Measurements from ENCODE around the gene ZC3HAV1L.
"Not testable (repeated sequence)": the region's sequence is repeated elsewhere in the genome, so short reads cannot be mapped to it uniquely, and the experiment has no call there.

The ZC3HAV1L gene, protein sequence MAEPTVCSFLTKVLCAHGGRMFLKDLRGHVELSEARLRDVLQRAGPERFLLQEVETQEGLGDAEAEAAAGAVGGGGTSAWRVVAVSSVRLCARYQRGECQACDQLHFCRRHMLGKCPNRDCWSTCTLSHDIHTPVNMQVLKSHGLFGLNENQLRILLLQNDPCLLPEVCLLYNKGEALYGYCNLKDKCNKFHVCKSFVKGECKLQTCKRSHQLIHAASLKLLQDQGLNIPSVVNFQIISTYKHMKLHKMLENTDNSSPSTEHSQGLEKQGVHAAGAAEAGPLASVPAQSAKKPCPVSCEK
- 1.1 to 1.4 (median 1.4) reads per million in 3 donors for total RNA-seq

DNA sequence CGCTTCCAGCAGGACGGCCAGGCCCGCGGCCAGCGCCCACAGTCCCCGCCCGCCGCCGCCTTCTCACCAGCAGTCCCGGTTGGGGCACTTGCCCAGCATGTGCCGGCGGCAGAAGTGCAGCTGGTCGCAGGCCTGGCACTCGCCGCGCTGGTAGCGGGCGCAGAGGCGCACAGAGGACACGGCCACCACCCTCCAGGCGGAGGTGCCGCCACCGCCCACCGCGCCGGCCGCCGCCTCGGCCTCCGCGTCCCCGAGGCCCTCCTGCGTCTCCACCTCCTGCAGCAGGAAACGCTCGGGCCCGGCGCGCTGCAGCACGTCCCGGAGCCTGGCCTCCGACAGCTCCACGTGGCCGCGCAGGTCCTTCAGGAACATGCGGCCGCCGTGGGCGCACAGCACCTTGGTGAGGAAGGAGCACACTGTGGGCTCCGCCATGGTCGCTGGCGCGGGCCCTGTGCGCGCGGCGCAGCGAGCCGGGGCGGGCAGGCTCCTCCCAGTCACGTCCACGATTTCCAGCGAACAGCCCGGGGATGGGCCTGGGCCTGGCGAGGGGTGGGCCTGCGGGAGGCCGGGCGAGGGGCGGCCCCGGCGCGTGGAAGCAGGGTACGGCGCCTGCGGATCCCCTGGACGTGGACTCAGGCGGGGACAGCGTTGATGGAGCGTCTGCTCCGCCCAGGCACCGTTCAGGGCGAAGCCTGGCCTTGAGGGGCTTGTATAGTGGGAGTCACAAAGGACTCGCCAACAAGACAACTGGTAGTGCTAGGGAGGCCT lies at the start of gene ZC3HAV1L:
Gene ZC3HAV1L (minus strand): TSS at position 457 of the 768 bp plus-strand sequence. CDS start 25 bp downstream, at position 432.
- peak within 1 kb of the TSS; percentile 76 for H3K4me3 ChIP-seq (ENCODE audit: insufficient read depth, low read depth, low read length, poor library complexity, severe bottlenecking)
- peaks cover 11% of the 10 kb centered on the region for H3K4me1 ChIP-seq (ENCODE audit: control insufficient read depth, insufficient read depth, low read length, poor library complexity, severe bottlenecking)
- no peak for DNase-seq
- no peaks in the 10 kb centered on the region for H3K36me3 ChIP-seq (ENCODE audit: control insufficient read depth, insufficient read depth, low read length)
- no peaks in the 10 kb centered on the region for H3K27me3 ChIP-seq (replicated peaks; ENCODE audit: control insufficient read depth, insufficient read depth, low read length, poor library complexity, severe bottlenecking)
- H3K27ac ChIP-seq (ENCODE audit: insufficient read depth, low read length, poor library complexity, severe bottlenecking), result no peak within 1 kb of the TSS
- no peaks in the 10 kb centered on the region for H3K9me3 ChIP-seq (ENCODE audit: control insufficient read depth, low read length)

DNA sequence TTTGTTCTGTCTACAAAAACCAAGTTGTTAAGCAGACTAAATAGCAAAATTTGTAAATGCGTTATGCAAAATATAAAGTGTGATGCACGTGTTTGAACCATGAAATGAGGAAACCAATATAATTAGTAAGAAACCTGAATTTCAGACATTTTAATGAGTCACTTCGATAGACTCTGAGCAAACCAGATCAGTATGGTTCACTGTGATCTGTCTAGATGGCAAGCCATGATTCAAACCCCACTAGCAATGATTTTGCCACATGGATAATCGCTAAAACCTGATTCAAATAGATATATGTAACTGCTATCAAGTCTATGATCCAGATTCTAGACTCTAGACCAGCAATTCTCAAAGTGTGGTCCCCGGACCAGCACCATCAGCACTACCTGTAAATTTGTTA lies 48.9 kb upstream of the ZC3HAV1L start:
- no peaks in the 10 kb centered on the region for H3K9me3 ChIP-seq (ENCODE audit: control insufficient read depth, low read length)
- H3K4me3 ChIP-seq (ENCODE audit: insufficient read depth, low read depth, low read length, poor library complexity, severe bottlenecking), result no peak overlapping the region
- H3K27ac ChIP-seq (ENCODE audit: insufficient read depth, low read length, poor library complexity, severe bottlenecking), result peak overlapping the region; percentile 33
- peaks cover 88% of the 10 kb centered on the region for H3K36me3 ChIP-seq (ENCODE audit: control insufficient read depth, insufficient read depth, low read length)
- peaks cover 45% of the 10 kb centered on the region for H3K4me1 ChIP-seq (ENCODE audit: control insufficient read depth, insufficient read depth, low read length, poor library complexity, severe bottlenecking)
- H3K27me3 ChIP-seq (replicated peaks; ENCODE audit: control insufficient read depth, insufficient read depth, low read length, poor library complexity, severe bottlenecking), result no peaks in the 10 kb centered on the region
- no peak for DNase-seq

DNA sequence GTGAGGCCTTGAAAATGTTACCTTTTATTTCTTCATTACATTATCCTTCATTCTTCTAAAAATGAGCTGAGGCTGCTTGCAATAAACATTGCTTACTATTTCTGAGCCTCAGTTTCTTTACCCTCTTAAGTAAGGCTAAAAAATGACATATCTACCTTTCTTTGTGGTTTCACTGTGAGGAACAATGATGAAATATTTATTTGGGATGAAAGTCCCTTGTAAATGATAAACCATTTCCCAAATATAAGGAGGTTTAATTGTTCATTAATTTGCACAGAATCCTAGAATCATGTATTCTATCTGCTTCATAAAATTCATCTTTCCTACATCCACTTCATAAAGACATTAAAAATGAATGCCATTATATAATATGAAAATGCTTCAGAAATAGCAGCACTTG lies 45.7 kb upstream of the ZC3HAV1L start:
- H3K4me1 ChIP-seq (ENCODE audit: control insufficient read depth, insufficient read depth, low read length, poor library complexity, severe bottlenecking), result peaks cover 52% of the 10 kb centered on the region
- no peak for DNase-seq
- no peaks in the 10 kb centered on the region for H3K9me3 ChIP-seq (ENCODE audit: control insufficient read depth, low read length)
- H3K36me3 ChIP-seq (ENCODE audit: control insufficient read depth, insufficient read depth, low read length), result peaks cover 92% of the 10 kb centered on the region
- peak overlapping the region; percentile 44 for H3K27ac ChIP-seq (ENCODE audit: insufficient read depth, low read length, poor library complexity, severe bottlenecking)
- H3K4me3 ChIP-seq (ENCODE audit: insufficient read depth, low read depth, low read length, poor library complexity, severe bottlenecking), result no peak overlapping the region
- H3K27me3 ChIP-seq (replicated peaks; ENCODE audit: control insufficient read depth, insufficient read depth, low read length, poor library complexity, severe bottlenecking), result no peaks in the 10 kb centered on the region

DNA sequence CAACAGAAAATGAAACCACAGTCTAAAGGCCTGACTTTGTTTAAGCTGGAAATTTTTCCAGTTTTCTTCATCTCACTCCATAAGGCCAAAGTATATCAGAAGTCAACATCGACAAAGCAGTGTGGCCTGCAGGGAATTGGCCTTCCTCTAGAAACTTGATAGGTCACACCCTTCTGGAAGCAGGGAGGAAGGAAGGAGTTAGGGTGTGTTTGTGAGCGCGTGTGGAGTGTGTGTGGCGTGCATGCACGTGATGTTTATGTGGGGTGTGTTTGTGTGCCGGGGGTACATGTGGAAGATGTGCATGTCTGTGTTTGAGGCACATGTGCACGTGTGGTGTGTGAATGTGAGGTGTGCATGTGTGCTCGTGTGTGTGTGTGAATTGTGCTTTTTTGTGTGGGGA lies 45.1 kb upstream of the ZC3HAV1L start:
- H3K9me3 ChIP-seq (ENCODE audit: control insufficient read depth, low read length), result no peaks in the 10 kb centered on the region
- peak overlapping the region; percentile 44 for H3K27ac ChIP-seq (ENCODE audit: insufficient read depth, low read length, poor library complexity, severe bottlenecking)
- no peaks in the 10 kb centered on the region for H3K27me3 ChIP-seq (replicated peaks; ENCODE audit: control insufficient read depth, insufficient read depth, low read length, poor library complexity, severe bottlenecking)
- peaks cover 93% of the 10 kb centered on the region for H3K36me3 ChIP-seq (ENCODE audit: control insufficient read depth, insufficient read depth, low read length)
- peaks cover 49% of the 10 kb centered on the region for H3K4me1 ChIP-seq (ENCODE audit: control insufficient read depth, insufficient read depth, low read length, poor library complexity, severe bottlenecking)
- no peak overlapping the region for H3K4me3 ChIP-seq (ENCODE audit: insufficient read depth, low read depth, low read length, poor library complexity, severe bottlenecking)
- no peak for DNase-seq

DNA sequence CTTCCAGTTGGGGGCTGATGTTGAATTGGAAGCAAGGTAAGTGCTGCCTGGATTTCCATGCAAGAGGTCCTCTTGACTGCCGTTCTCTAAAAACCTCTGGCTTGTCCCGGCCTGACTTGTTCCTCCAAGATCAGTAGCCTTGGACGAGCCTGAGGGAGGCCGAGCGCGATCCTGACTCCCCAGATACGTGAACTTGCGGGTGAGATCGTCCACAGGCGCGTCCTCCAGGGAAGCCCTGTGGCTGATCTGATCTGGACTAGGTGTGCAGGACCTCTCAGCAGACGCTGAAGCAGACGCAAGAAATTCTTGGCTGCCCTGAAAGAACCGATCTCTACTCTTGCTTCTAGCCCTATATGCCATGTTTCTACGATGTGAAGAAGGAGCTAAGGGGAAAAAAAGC lies 44.0 kb upstream of the ZC3HAV1L start:
- Histone ChIP-seq H3K27me3 (replicated peaks; ENCODE audit: control insufficient read depth, insufficient read depth, low read length, poor library complexity, severe bottlenecking) (no peaks in the 10 kb centered on the region), H3K9me3 (ENCODE audit: control insufficient read depth, low read length) (no peaks in the 10 kb centered on the region), H3K4me3 (ENCODE audit: insufficient read depth, low read depth, low read length, poor library complexity, severe bottlenecking) (no peak overlapping the region), H3K4me1 (ENCODE audit: control insufficient read depth, insufficient read depth, low read length, poor library complexity, severe bottlenecking) (peaks cover 40% of the 10 kb centered on the region), H3K27ac (ENCODE audit: insufficient read depth, low read length, poor library complexity, severe bottlenecking) (no peak overlapping the region), H3K36me3 (ENCODE audit: control insufficient read depth, insufficient read depth, low read length) (peaks cover 91% of the 10 kb centered on the region)
- DNase-seq, result no peak

DNA sequence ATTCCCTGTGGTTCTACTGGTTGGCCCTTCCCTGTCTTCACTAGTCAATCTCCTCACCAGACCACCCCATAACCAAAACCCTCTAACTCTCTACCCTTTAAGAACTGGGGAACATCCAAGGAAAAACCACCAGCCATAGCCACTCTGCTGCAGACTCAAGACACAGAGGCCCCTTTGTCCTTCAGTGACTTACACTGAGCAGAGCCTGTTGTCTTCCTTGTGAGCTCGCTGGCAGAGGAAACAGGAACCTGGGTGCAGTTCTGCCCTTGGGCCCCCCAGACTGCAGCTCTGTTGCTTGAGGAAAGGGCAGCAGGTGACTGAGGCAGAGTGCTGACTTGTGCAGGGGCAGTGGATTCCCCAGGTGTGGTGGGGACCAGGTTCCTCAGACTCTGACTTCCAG lies 43.1 kb upstream of the ZC3HAV1L start:
- H3K4me3 ChIP-seq (ENCODE audit: insufficient read depth, low read depth, low read length, poor library complexity, severe bottlenecking), result no peak overlapping the region
- H3K9me3 ChIP-seq (ENCODE audit: control insufficient read depth, low read length), result no peaks in the 10 kb centered on the region
- DNase-seq, result no peak
- H3K27ac ChIP-seq (ENCODE audit: insufficient read depth, low read length, poor library complexity, severe bottlenecking), result no peak overlapping the region
- peaks cover 38% of the 10 kb centered on the region for H3K4me1 ChIP-seq (ENCODE audit: control insufficient read depth, insufficient read depth, low read length, poor library complexity, severe bottlenecking)
- H3K36me3 ChIP-seq (ENCODE audit: control insufficient read depth, insufficient read depth, low read length), result peaks cover 89% of the 10 kb centered on the region
- no peaks in the 10 kb centered on the region for H3K27me3 ChIP-seq (replicated peaks; ENCODE audit: control insufficient read depth, insufficient read depth, low read length, poor library complexity, severe bottlenecking)

DNA sequence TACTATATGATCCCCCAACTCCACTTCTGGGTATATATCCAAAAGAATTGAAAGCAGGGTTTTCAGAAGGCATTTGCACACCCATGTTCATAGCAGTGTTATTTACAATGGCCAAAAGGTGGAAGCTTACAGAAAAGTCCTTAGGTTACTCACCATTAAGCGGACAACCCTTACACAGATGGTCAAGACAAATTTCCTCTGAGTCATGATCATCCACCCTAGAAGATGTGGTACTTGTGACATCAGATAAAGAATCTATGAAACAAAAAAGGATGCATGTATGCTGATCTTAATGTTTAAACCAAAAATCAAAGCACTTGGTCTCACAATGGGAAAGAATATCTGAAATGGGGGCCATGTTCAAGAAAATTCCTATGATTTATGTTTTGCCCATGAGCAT lies 42.6 kb upstream of the ZC3HAV1L start:
- Histone ChIP-seq H3K27ac (ENCODE audit: insufficient read depth, low read length, poor library complexity, severe bottlenecking) (no peak overlapping the region), H3K9me3 (ENCODE audit: control insufficient read depth, low read length) (no peaks in the 10 kb centered on the region), H3K27me3 (replicated peaks; ENCODE audit: control insufficient read depth, insufficient read depth, low read length, poor library complexity, severe bottlenecking) (no peaks in the 10 kb centered on the region), H3K36me3 (ENCODE audit: control insufficient read depth, insufficient read depth, low read length) (peaks cover 89% of the 10 kb centered on the region), H3K4me1 (ENCODE audit: control insufficient read depth, insufficient read depth, low read length, poor library complexity, severe bottlenecking) (peaks cover 34% of the 10 kb centered on the region), H3K4me3 (ENCODE audit: insufficient read depth, low read depth, low read length, poor library complexity, severe bottlenecking) (no peak overlapping the region)
- no peak for DNase-seq

DNA sequence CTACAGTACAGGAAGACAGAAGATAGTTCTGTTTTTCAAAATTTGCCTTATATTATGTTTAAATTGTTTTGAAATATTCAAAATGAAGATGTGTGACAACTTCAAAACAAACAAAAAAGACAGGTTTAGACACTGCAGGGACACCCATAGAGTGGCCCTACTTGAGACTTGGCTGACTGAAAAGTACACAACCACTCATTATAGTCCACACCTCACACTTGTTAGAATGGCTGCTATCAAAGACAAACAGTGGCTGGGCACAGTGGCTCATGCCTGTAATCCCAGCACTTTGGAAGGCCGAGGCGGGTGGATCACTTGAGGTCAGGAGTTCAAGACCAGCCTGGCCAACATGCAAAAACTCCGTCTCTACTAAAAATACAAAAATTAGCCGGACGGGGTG lies 41.9 kb upstream of the ZC3HAV1L start:
- H3K9me3 ChIP-seq (ENCODE audit: control insufficient read depth, low read length); DNase-seq: not testable (repeated sequence)
- peaks cover 36% of the 10 kb centered on the region for H3K4me1 ChIP-seq (ENCODE audit: control insufficient read depth, insufficient read depth, low read length, poor library complexity, severe bottlenecking)

DNA sequence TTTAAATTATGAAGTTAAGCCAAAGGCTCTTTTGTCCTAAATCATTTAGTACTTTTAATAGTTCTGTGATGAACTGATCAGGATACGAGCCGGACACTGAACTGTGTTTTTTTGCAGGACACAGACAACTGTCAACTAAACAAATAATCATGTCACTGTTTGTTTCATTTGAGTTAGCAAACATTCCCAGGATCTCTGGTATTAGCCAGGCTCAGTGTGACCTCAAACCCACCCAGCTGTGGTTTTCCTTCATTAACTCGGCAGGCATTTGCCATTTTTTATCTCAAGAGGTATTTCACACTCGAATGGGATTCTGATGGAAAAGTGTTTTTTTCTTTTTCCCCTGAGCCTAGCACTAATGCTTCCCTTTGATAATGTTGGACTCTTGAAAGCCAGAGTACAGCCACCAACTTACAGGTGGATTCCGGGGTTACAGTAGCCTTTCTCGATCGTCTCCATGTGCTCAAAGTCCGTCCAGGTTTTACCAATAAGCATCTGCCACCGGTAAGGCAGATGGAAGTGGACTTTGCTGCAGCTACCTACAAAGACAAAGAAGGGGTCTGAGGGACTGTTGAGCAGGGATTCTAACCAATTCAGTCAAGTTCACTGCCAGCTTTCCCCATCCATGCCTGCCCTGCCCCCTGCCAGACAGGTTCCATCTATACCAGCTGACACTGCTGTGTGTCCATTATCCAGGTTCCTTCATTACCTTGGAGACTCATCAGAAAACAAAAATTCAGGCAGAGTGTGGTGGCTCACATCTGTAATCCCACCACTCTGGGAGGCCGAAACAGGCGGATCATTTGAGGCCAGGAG lies 40.2 kb upstream of the ZC3HAV1L start:
- no peak overlapping the region for H3K27ac ChIP-seq (ENCODE audit: insufficient read depth, low read length, poor library complexity, severe bottlenecking)
- H3K36me3 ChIP-seq (ENCODE audit: control insufficient read depth, insufficient read depth, low read length), result peaks cover 91% of the 10 kb centered on the region
- peaks cover 35% of the 10 kb centered on the region for H3K4me1 ChIP-seq (ENCODE audit: control insufficient read depth, insufficient read depth, low read length, poor library complexity, severe bottlenecking)
- DNase-seq, result no peak
- no peaks in the 10 kb centered on the region for H3K27me3 ChIP-seq (replicated peaks; ENCODE audit: control insufficient read depth, insufficient read depth, low read length, poor library complexity, severe bottlenecking)
- no peaks in the 10 kb centered on the region for H3K9me3 ChIP-seq (ENCODE audit: control insufficient read depth, low read length)
- no peak overlapping the region for H3K4me3 ChIP-seq (ENCODE audit: insufficient read depth, low read depth, low read length, poor library complexity, severe bottlenecking)

More for the DNA sequence above, 41.9 kb upstream of the ZC3HAV1L start:
- not testable (repeated sequence) for H3K27ac ChIP-seq (ENCODE audit: insufficient read depth, low read length, poor library complexity, severe bottlenecking); H3K27me3 ChIP-seq (replicated peaks; ENCODE audit: control insufficient read depth, insufficient read depth, low read length, poor library complexity, severe bottlenecking); H3K4me3 ChIP-seq (ENCODE audit: insufficient read depth, low read depth, low read length, poor library complexity, severe bottlenecking)
- H3K36me3 ChIP-seq (ENCODE audit: control insufficient read depth, insufficient read depth, low read length), result peaks cover 87% of the 10 kb centered on the region
